ENCODE measurements around the gene NUP210.
"Not testable (repeated sequence)": the region's sequence is repeated elsewhere in the genome, so short reads cannot be mapped to it uniquely, and the experiment has no call there.

NUP210 gene

GRCh38 chr3:13407926-13408325, 12.2 kb downstream of the NUP210 start:
- no peak for DNase-seq

GRCh38 chr3:13407475-13407874, 12.6 kb downstream of the NUP210 start:
- no peak for DNase-seq

- DNase-seq, result no peak
Observed at GRCh38 chr3:13406190-13406589, 13.9 kb downstream of the NUP210 start.

- DNase-seq, result no peak
Observed at GRCh38 chr3:13405614-13406013, 14.5 kb downstream of the NUP210 start.

- DNase-seq, result no peak
Observed at GRCh38 chr3:13404626-13405452, 15.3 kb downstream of the NUP210 start.

- no peak for DNase-seq
Observed at GRCh38 chr3:13403847-13404246, 16.3 kb downstream of the NUP210 start.

GRCh38 chr3:13403213-13403819, 16.8 kb downstream of the NUP210 start:
- no peak for DNase-seq

- DNase-seq, result no peak
Observed at GRCh38 chr3:13401149-13401548, 19.0 kb downstream of the NUP210 start.

- DNase-seq, result no peak
Observed at GRCh38 chr3:13400114-13400673, 19.9 kb downstream of the NUP210 start.

GRCh38 chr3:13399603-13400002, 20.5 kb downstream of the NUP210 start:
- DNase-seq, result no peak

GRCh38 chr3:13397316-13397715, 22.8 kb downstream of the NUP210 start:
- no peak for DNase-seq

GRCh38 chr3:13394363-13394762, 25.8 kb downstream of the NUP210 start:
- no peak for DNase-seq

- DNase-seq, result no peak
Observed at GRCh38 chr3:13393427-13394360, 26.4 kb downstream of the NUP210 start.

- no peak for DNase-seq
Observed at GRCh38 chr3:13391308-13391707, 28.8 kb downstream of the NUP210 start.

GRCh38 chr3:13389378-13389777, 30.7 kb downstream of the NUP210 start:
- DNase-seq, result no peak

- no peak for DNase-seq
Observed at GRCh38 chr3:13388816-13389215, 31.3 kb downstream of the NUP210 start.

- DNase-seq, result peak in 12 of 56 donors; percentile 5 to 52 (median 24)
Observed at GRCh38 chr3:13385373-13385965, 34.7 kb downstream of the NUP210 start.

- no peak for DNase-seq
Observed at GRCh38 chr3:13380971-13381370, 39.2 kb downstream of the NUP210 start.

GRCh38 chr3:13379201-13379830, 40.8 kb downstream of the NUP210 start:
- peak in 26 of 56 donors; percentile 2 to 64 (median 30) for DNase-seq

GRCh38 chr3:13378155-13378554, 42.0 kb downstream of the NUP210 start:
- DNase-seq, result no peak

- DNase-seq, result not testable (repeated sequence)
Observed at GRCh38 chr3:13377741-13378140, 42.4 kb downstream of the NUP210 start.
